NCI-H2107 treated with DMSO at 0.1 percent for 48 hours (cell line): ENCODE results near the gene CCDC183.
"Not testable (repeated sequence)": the region's sequence is repeated elsewhere in the genome, so short reads cannot be mapped to it uniquely, and the experiment has no call there.

Experiments used
- DNase-seq: peaks from one replicate; lab custom pipeline; 2025; ENCODE audit not compliant: unreplicated experiment; lab: John Stamatoyannopoulos, UW

CCDC183 gene

GRCh38 chr9:136796238-136796774 lies at the start of gene CCDC183:
Gene CCDC183, plus strand, starts transcription at chr9:136796338. Its CDS starts 60 bp downstream, at chr9:136796398.
- DNase-seq: no peak

- DNase-seq: no peak
These were observed 49.5 kb upstream of the CCDC183 start for GRCh38 chr9:136746621-136747020.

GRCh38 chr9:136747161-136748060 lies 48.7 kb upstream of the CCDC183 start:
- DNase-seq: no peak

- DNase-seq: no peak
These were observed 47.9 kb upstream of the CCDC183 start, which contains the start of gene LCN6 for GRCh38 chr9:136748201-136748600. Gene LCN6, minus strand, starts transcription at chr9:136748525. Its CDS starts 42 bp downstream, at chr9:136748483.

GRCh38 chr9:136748666-136749611 lies 47.2 kb upstream of the CCDC183 start:
- DNase-seq: no peak

GRCh38 chr9:136750526-136750925 lies 45.6 kb upstream of the CCDC183 start:
- DNase-seq: no peak

- no peak for DNase-seq
These were observed 44.9 kb upstream of the CCDC183 start for GRCh38 chr9:136751244-136751643.

- DNase-seq: no peak
These were observed 44.3 kb upstream of the CCDC183 start for GRCh38 chr9:136751814-136752213.

GRCh38 chr9:136753371-136754058 lies 42.6 kb upstream of the CCDC183 start:
- no peak for DNase-seq

- no peak for DNase-seq
These were observed 42.0 kb upstream of the CCDC183 start for GRCh38 chr9:136754059-136754572.

- no peak for DNase-seq
These were observed 41.4 kb upstream of the CCDC183 start for GRCh38 chr9:136754626-136755301.

- not testable (repeated sequence) for DNase-seq
These were observed 40.6 kb upstream of the CCDC183 start for GRCh38 chr9:136755302-136756133.

GRCh38 chr9:136756134-136756438 lies 40.1 kb upstream of the CCDC183 start:
- no peak for DNase-seq

GRCh38 chr9:136756836-136757235 lies 39.3 kb upstream of the CCDC183 start:
- DNase-seq: no peak

GRCh38 chr9:136757328-136757727 lies 38.8 kb upstream of the CCDC183 start:
- DNase-seq: no peak

GRCh38 chr9:136757751-136758140 lies 38.4 kb upstream of the CCDC183 start:
- no peak for DNase-seq

GRCh38 chr9:136759001-136759400 lies 37.1 kb upstream of the CCDC183 start:
- DNase-seq: no peak

- no peak for DNase-seq
These were observed 36.5 kb upstream of the CCDC183 start for GRCh38 chr9:136759436-136760325.
